ENCODE measurements around the gene INKA1. TPM values are rescaled to one million over a fixed set of nuclear protein-coding genes. Genes with fewer than 3 reads are reported as not detected.

The INKA1 gene
- total RNA-seq, 1 donor: 4.4 TPM

- DNase-seq (ENCODE audit: low read depth): peak; percentile 100
- peak within 1 kb of the TSS; percentile 86 for H3K4me3 ChIP-seq (ENCODE audit: low read depth, low read length)
- TF ChIP-seq CTCF (IDR thresholded peaks at IDR 0.05; ENCODE audit: insufficient read depth, low read length): no peak
These were observed 16.5 kb upstream of the INKA1 start, which contains the start of gene IP6K1 for GRCh38 chr3:49786357-49787181. IP6K1 (minus strand) TSS chr3:49786542; CDS start chr3:49748040, 38,502 bp downstream.

GRCh38 chr3:49787182-49787464, 15.9 kb upstream of the INKA1 start:
- TF ChIP-seq CTCF (IDR thresholded peaks at IDR 0.05; ENCODE audit: insufficient read depth, low read length): no peak
- no peak for DNase-seq (ENCODE audit: low read depth)
- H3K4me3 ChIP-seq (ENCODE audit: low read depth, low read length): peak overlapping the region; percentile 60

GRCh38 chr3:49787536-49787935, 15.5 kb upstream of the INKA1 start:
- no peak for TF ChIP-seq CTCF (IDR thresholded peaks at IDR 0.05; ENCODE audit: insufficient read depth, low read length)
- no peak overlapping the region for H3K4me3 ChIP-seq (ENCODE audit: low read depth, low read length)
- no peak for DNase-seq (ENCODE audit: low read depth)

- TF ChIP-seq CTCF (IDR thresholded peaks at IDR 0.05; ENCODE audit: insufficient read depth, low read length): no peak
- H3K4me3 ChIP-seq (ENCODE audit: low read depth, low read length): no peak overlapping the region
- DNase-seq (ENCODE audit: low read depth): no peak
These were observed 15.0 kb upstream of the INKA1 start for GRCh38 chr3:49788056-49788455.

GRCh38 chr3:49790626-49791411, 12.2 kb upstream of the INKA1 start:
- TF ChIP-seq CTCF (IDR thresholded peaks at IDR 0.05; ENCODE audit: insufficient read depth, low read length): no peak
- no peak overlapping the region for H3K4me3 ChIP-seq (ENCODE audit: low read depth, low read length)
- no peak for DNase-seq (ENCODE audit: low read depth)

GRCh38 chr3:49791571-49791970, 11.5 kb upstream of the INKA1 start:
- DNase-seq (ENCODE audit: low read depth): no peak
- TF ChIP-seq CTCF (IDR thresholded peaks at IDR 0.05; ENCODE audit: insufficient read depth, low read length): no peak

More at GRCh38 chr3:49791571-49791970, 11.5 kb upstream of the INKA1 start:
- no peak overlapping the region for H3K4me3 ChIP-seq (ENCODE audit: low read depth, low read length)
